DOHH2 (cell line): ENCODE measurements around the gene ADGRL2.

Experiments
- H3F3A ChIP-seq: fragments of 200-600 bp; sonication (generic), shearing (Covaris generic); 2 replicates; pipeline ENCODE4 v1.6.0; 2016; ENCODE audit warnings: antibody characterized with exemption, mild to moderate bottlenecking; ENCODE audit not compliant: control insufficient read depth, insufficient read depth
- H3K27ac ChIP-seq: fragments of 200-600 bp; sonication (generic); 2 replicates; pipeline ENCODE4 v1.5.1; 2014; ENCODE audit warnings: low read depth, mild to moderate bottlenecking, low read length, moderate library complexity
- H3K27me3 ChIP-seq: fragments of 200-600 bp; sonication (generic); 2 replicates; pipeline ENCODE4 v1.6.1; 2014; ENCODE audit warnings: mild to moderate bottlenecking, low read length, mixed read lengths; ENCODE audit not compliant: control insufficient read depth
- H3K36me3 ChIP-seq: fragments of 200-600 bp; sonication (generic); 2 replicates; pipeline ENCODE4 v1.6.1; 2014; ENCODE audit warnings: mild to moderate bottlenecking, low read length, moderate library complexity, mixed read lengths; ENCODE audit not compliant: control insufficient read depth
- H3K4me1 ChIP-seq: fragments of 200-600 bp; sonication (generic); 2 replicates; pipeline ENCODE4 v1.6.1; 2014; ENCODE audit warnings: mild to moderate bottlenecking, low read length, mixed read lengths; ENCODE audit not compliant: control insufficient read depth
- H3K4me2 ChIP-seq: fragments of 200-600 bp; sonication (generic); 2 replicates; pipeline ENCODE4 v1.6.0; 2014; ENCODE audit warnings: mild to moderate bottlenecking, low read length, moderate library complexity
- H3K4me3 ChIP-seq: fragments of 200-600 bp; sonication (generic); 2 replicates; pipeline ENCODE4 v1.5.1; 2014; ENCODE audit warnings: mild to moderate bottlenecking, low read length, mixed read lengths
- H3K79me2 ChIP-seq: fragments of 200-600 bp; sonication (generic); 2 replicates; pipeline ENCODE4 v1.6.1; 2014; ENCODE audit warnings: mild to moderate bottlenecking, low read length, mixed read lengths; ENCODE audit not compliant: control insufficient read depth
- H3K9me2 ChIP-seq: fragments of 200-600 bp; sonication (generic); replicated peaks from 2 replicates; pipeline ENCODE4 v1.6.1; 2014; ENCODE audit warnings: mild to moderate bottlenecking, low read length, mixed read lengths; ENCODE audit not compliant: control insufficient read depth
- H3K9me3 ChIP-seq: fragments of 200-600 bp; sonication (generic); 2 replicates; pipeline ENCODE4 v1.6.1; 2014; ENCODE audit warnings: antibody characterized with exemption, low read length, mixed read lengths; ENCODE audit not compliant: control insufficient read depth, insufficient read depth
- H4K20me1 ChIP-seq: fragments of 200-600 bp; sonication (generic); 2 replicates; pipeline ENCODE4 v1.6.0; 2014; ENCODE audit warnings: low read depth, mild to moderate bottlenecking, antibody characterized with exemption, low read length, moderate library complexity; ENCODE audit not compliant: control insufficient read depth, insufficient read depth
- CTCF ChIP-seq: fragments of 200-600 bp; sonication (generic); IDR thresholded peaks from one replicate; pipeline ENCODE4 v1.5.1; 2014; ENCODE audit warnings: antibody characterized with exemption, mild to moderate bottlenecking, low read depth, low read length; ENCODE audit not compliant: poor library complexity, severe bottlenecking
- EZH2phosphoT487 ChIP-seq: fragments of 200-600 bp; sonication (generic); IDR thresholded peaks from 2 replicates; pipeline ENCODE4 v1.6.1; 2017; ENCODE audit warnings: borderline replicate concordance, mild to moderate bottlenecking, antibody characterized with exemption, low read length, moderate library complexity, mixed read lengths

Gene ADGRL2

DNA sequence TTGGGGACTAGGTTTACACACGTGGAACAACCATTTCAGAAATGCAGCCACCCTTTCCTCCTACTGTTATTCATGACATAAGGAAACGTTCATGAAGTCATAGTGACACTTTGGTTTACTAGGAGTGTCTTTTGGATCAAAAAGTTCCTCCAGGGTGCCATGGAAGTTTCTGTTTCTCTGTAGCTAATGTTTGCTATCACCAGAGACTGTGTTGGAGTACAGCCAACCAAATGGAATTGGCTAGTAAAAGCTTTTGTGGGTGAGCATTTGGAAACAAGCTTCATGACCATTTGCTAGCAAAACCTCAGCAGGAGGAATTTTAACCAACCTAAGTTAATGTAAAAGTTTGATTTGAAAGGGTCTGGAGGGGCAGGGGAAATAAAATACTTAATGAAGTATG lies 43.9 kb upstream of the ADGRL2 start:
- H3F3A ChIP-seq, result no peaks in the 10 kb centered on the region
- no peak overlapping the region for H3K4me2 ChIP-seq
- no peaks in the 10 kb centered on the region for H3K79me2 ChIP-seq
- H3K36me3 ChIP-seq, result no peaks in the 10 kb centered on the region
- H3K4me3 ChIP-seq, result no peak overlapping the region
- H3K27ac ChIP-seq, result no peak overlapping the region
- no peaks in the 10 kb centered on the region for H4K20me1 ChIP-seq
- TF ChIP-seq EZH2phosphoT487 (no peak), CTCF (no peak)
- no peaks in the 10 kb centered on the region for H3K4me1 ChIP-seq
- H3K9me2 ChIP-seq, result no peaks in the 10 kb centered on the region
- H3K9me3 ChIP-seq, result no peaks in the 10 kb centered on the region
- no peaks in the 10 kb centered on the region for H3K27me3 ChIP-seq

DNA sequence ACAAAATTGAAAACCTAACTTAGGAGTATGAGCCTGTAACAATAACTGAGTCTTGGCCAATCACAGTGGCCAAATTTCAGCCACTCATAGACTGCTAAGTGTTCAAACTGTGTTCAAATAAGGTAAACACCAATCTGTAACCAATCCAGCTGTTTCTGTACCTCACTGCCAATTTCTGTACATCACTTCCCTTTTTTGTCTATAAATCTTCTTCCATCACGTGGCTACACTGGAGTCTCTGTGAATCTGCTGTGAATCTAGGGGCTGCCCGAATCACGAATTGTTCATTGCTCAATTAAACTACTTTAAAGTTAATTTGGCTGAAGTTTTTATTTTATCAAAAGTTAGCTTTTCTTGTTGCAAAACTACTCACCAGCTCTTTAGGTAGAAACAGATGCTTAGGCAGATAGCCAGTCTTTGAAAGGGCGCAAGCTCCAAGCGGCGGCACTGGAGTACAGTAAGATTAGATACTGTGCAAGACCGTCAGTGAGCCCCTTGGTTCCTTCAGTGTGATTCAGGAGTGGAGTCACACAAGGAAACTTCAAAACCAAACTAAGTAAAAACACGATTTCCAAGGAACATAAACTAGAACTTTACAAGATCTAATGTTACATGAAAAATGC lies 43.2 kb upstream of the ADGRL2 start:
- TF ChIP-seq EZH2phosphoT487 (no peak), CTCF (no peak)
- Histone ChIP-seq H3K27ac (no peak overlapping the region), H3K36me3 (no peaks in the 10 kb centered on the region), H3K9me2 (no peaks in the 10 kb centered on the region), H3K9me3 (no peaks in the 10 kb centered on the region), H3K27me3 (no peaks in the 10 kb centered on the region), H3F3A (no peaks in the 10 kb centered on the region), H4K20me1 (no peaks in the 10 kb centered on the region), H3K79me2 (no peaks in the 10 kb centered on the region), H3K4me2 (no peak overlapping the region), H3K4me1 (no peaks in the 10 kb centered on the region), H3K4me3 (no peak overlapping the region)

DNA sequence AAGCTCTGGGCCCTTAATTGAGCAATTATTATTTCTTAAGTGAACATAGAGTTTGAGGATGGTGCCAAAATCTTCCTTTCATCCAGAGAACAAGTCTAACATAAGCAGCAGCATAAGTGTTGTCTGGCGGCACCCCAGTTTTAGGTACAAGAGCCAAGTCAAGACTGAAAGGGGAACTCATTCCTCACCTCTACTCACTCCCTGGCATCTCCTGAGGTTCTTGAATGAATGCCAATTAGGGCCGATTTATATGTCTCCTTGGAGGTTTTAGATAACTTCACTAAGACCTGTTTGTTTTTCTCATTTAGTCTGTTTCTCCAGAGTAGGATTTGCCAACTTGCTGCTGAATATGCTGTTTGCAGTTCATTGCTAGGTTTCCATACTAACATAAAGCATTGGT lies 42.6 kb upstream of the ADGRL2 start:
- no peaks in the 10 kb centered on the region for H3K27me3 ChIP-seq
- H3K9me3 ChIP-seq, result no peaks in the 10 kb centered on the region
- H3F3A ChIP-seq, result no peaks in the 10 kb centered on the region
- no peak overlapping the region for H3K27ac ChIP-seq
- no peaks in the 10 kb centered on the region for H3K4me1 ChIP-seq
- TF ChIP-seq CTCF, result no peak
- TF ChIP-seq EZH2phosphoT487, result no peak
- no peaks in the 10 kb centered on the region for H3K9me2 ChIP-seq
- no peak overlapping the region for H3K4me3 ChIP-seq
- no peaks in the 10 kb centered on the region for H4K20me1 ChIP-seq
- no peaks in the 10 kb centered on the region for H3K36me3 ChIP-seq
- H3K4me2 ChIP-seq, result no peak overlapping the region
- no peaks in the 10 kb centered on the region for H3K79me2 ChIP-seq
